Measurements from ENCODE around the gene PRSS57. TPM values are rescaled to one million over a fixed set of nuclear protein-coding genes. Genes with fewer than 3 reads are reported as not detected.

PRSS57 gene
- total RNA-seq, 4 donors from 2014 or later: 0.32 TPM; not detected in 3

- WGBS, 2 donors: 78 to 85% methylated on average over 37 to 38 of the region's 43 CpGs
- no peak for DNase-seq (ENCODE audit: low spot score in 2 of 2)
These were observed 32.0 kb upstream of the PRSS57 start for GRCh38 chr19:726993-727956.

DNA sequence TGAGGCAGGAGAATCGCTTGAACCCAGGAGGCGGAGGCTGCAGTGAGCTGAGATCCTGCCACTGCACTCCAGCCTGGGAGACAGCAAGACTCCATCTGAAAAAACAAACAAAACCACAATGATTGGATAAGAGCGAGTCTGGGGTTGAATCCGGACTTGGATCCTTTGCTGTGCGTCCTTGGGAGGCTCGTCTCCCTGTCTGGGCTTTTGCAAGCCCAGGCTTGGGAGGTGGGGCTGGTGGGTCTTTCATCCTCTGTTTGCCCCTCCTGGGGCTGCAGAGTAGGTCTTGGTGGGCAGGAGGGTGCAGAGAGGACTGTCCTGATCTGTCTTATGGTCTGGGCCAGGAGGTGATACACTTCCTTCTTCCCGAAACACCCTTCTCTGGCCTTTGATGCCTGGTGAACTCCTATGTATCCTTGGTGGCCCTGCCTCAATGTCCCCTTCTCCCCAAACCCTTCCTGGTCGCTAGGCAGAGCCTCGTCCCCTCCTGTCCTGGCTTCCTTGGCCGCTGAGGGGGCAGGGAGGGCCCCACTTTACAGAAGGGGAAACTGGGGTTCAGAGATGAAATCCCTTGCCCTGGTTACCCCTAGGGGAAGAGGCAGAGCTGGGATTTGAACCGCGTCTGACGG, 30.3 kb upstream of the PRSS57 start:
- intact Hi-C loops (cut with DNase I; ENCODE audit: low total_unique reads): no loop called here
- WGBS, 2 donors: 85 to 92% methylated on average over 13 of the region's 13 CpGs
- no peak for DNase-seq (ENCODE audit: low spot score in 2 of 2)
- no peak overlapping the region for H3K4me3 ChIP-seq (ENCODE audit: low read depth, poor library complexity, severe bottlenecking)
- TF ChIP-seq CTCF (IDR thresholded peaks at IDR 0.05) (no peak), POLR2A (IDR thresholded peaks at IDR 0.05) (no peak)

More at GRCh38 chr19:726993-727956, 32.0 kb upstream of the PRSS57 start:
- no peak overlapping the region for H3K4me3 ChIP-seq (ENCODE audit: low read depth, poor library complexity, severe bottlenecking)
- TF ChIP-seq CTCF (IDR thresholded peaks at IDR 0.05): peak in 1 of 3 donors; percentile 96
- TF ChIP-seq POLR2A (IDR thresholded peaks at IDR 0.05): no peak
- intact Hi-C loops (cut with DNase I; ENCODE audit: low total_unique reads): no loop called here

GRCh38 chr19:723714-724113, 28.5 kb upstream of the PRSS57 start:
- TF ChIP-seq CTCF (IDR thresholded peaks at IDR 0.05) (no peak), POLR2A (IDR thresholded peaks at IDR 0.05) (no peak)
- intact Hi-C loops (cut with DNase I; ENCODE audit: low total_unique reads): no loop called here
- H3K4me3 ChIP-seq (ENCODE audit: low read depth, poor library complexity, severe bottlenecking): no peak overlapping the region
- WGBS, 2 donors: 95% methylated on average over 18 of the region's 18 CpGs
- no peak for DNase-seq (ENCODE audit: low spot score in 2 of 2)

GRCh38 chr19:723247-723646, 28.0 kb upstream of the PRSS57 start:
- intact Hi-C loops (cut with DNase I; ENCODE audit: low total_unique reads): no loop called here
- DNase-seq (ENCODE audit: low spot score in 2 of 2): no peak
- TF ChIP-seq POLR2A (IDR thresholded peaks at IDR 0.05) (no peak), CTCF (IDR thresholded peaks at IDR 0.05) (no peak)
- H3K4me3 ChIP-seq (ENCODE audit: low read depth, poor library complexity, severe bottlenecking): no peak overlapping the region
- 90 to 91% methylated on average over 13 of the region's 13 CpGs for WGBS, 2 donors

- H3K4me3 ChIP-seq (ENCODE audit: low read depth, poor library complexity, severe bottlenecking): no peak overlapping the region
- TF ChIP-seq CTCF (IDR thresholded peaks at IDR 0.05): no peak
- no peak for TF ChIP-seq POLR2A (IDR thresholded peaks at IDR 0.05)
- WGBS, 2 donors: 46 to 57% methylated on average over 15 to 17 of the region's 17 CpGs
- DNase-seq (ENCODE audit: low spot score in 2 of 2): no peak
- intact Hi-C loops (cut with DNase I; ENCODE audit: low total_unique reads): no loop called here
These were observed 27.4 kb upstream of the PRSS57 start for GRCh38 chr19:722553-723101.
